Stomach smooth muscle (tissue), 2 donors: Measurements from ENCODE around the gene KDM5B.

Experiments
- H3K27ac ChIP-seq: one replicate; pipeline ENCODE4 v1.7.0; 2013; ENCODE audit warnings: mild to moderate bottlenecking, low read length, inconsistent platforms
- H3K27me3 ChIP-seq, 2 donors: one replicate each; pipeline ENCODE4 v1.7.0; 2013; ENCODE audit warnings: low read length in 2 of 2; ENCODE audit not compliant: insufficient read depth in 2 of 2, control insufficient read depth in 1 of 2
- H3K36me3 ChIP-seq, 2 donors: one replicate each; pipeline ENCODE4 v1.7.0; 2013; ENCODE audit warnings: low read length in 2 of 2; ENCODE audit not compliant: control insufficient read depth in 2 of 2, insufficient read depth in 2 of 2
- H3K4me1 ChIP-seq: one replicate; pipeline ENCODE4 v1.7.0; 2013; ENCODE audit warnings: low read length; ENCODE audit not compliant: control insufficient read depth, insufficient read depth
- H3K4me3 ChIP-seq, 2 donors: one replicate each; pipeline ENCODE4 v1.7.0; 2013; ENCODE audit warnings: low read length in 2 of 2
- H3K9ac ChIP-seq, 2 donors: one replicate each; pipeline ENCODE4 v1.7.0; 2013; ENCODE audit warnings: low read length in 2 of 2, mild to moderate bottlenecking in 1 of 2
- H3K9me3 ChIP-seq, 2 donors: one replicate each; pipeline ENCODE4 v1.7.0; 2013; ENCODE audit warnings: low read length in 2 of 2; ENCODE audit not compliant: control insufficient read depth in 2 of 2
- donor health status: healthy.
- donor health status: Pancreatic carcinoma.

KDM5B gene

DNA sequence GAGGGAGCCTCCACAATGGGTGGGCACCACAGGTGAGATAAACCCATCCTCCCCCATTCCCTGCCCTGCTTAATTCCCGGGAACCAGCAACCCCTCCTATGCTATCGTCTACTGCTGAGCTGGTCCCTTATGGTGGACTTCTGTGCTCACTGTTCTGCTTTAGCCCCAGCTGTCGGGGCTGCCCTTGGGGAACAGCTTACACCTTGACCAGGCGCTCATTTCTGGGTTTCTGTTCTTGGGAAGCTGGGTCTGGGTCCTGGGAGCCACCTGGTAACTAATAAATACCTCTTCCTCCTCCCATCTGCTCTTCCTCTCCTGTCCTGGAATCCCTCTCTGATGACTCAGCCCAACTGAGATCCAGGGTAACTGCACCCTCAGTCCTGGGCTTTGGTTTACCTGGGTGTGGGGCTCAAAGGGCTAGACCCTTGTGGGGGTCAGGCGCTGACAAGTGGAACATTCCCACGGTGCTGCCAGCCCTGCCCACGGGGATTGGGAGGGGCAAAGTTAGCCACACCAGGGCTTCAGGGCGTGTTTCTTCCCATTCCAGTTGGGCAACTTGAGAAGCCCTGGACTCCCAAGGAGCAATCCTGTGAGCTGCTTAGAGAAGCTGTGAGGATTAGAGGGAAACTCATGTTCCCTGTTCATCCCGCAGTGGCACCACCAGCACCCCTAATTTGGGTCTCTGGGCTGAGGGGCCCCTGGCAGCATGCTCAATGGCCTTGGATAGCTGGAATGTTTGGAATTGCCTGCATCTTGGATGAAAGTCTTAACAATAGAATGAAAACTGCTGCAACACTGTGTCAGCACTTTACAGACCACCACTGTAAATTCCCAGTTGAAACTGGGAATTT is 4.2 kb upstream of the KDM5B start:
- Histone ChIP-seq H3K4me1 (peaks cover 16% of the 10 kb centered on the region), H3K27ac (no peak overlapping the region), H3K9me3 (no peaks in the 10 kb centered on the region), H3K4me3 (no peak overlapping the region), H3K9ac (no peak overlapping the region), H3K36me3 (no peaks in the 10 kb centered on the region), H3K27me3 (no peaks in the 10 kb centered on the region)

- Histone ChIP-seq H3K9me3 (no peaks in the 10 kb centered on the region), H3K4me1 (peaks cover 19% of the 10 kb centered on the region), H3K36me3 (no peaks in the 10 kb centered on the region), H3K27ac (no peak overlapping the region), H3K4me3 (peak overlapping the region; percentile 70 to 88), H3K9ac (peak overlapping the region; percentile 52 to 66), H3K27me3 (no peaks in the 10 kb centered on the region)
These were observed 3.3 kb upstream of the KDM5B start for GRCh38 chr1:202811296-202812175.

GRCh38 chr1:202810615-202811295 is 2.5 kb upstream of the KDM5B start, which contains the start of gene PCAT6:
Gene PCAT6 (plus strand): TSS chr1:202810954.
- Histone ChIP-seq H3K4me3 (peak within 1 kb of the TSS; percentile 70 to 88), H3K27ac (peak within 1 kb of the TSS; percentile 77), H3K9me3 (no peaks in the 10 kb centered on the region), H3K36me3 (no peaks in the 10 kb centered on the region), H3K4me1 (peaks cover 19% of the 10 kb centered on the region), H3K27me3 (no peaks in the 10 kb centered on the region), H3K9ac (peak within 1 kb of the TSS; percentile 69 to 76)

- Histone ChIP-seq H3K9ac (peak overlapping the region; percentile 69 to 76), H3K9me3 (no peaks in the 10 kb centered on the region), H3K36me3 (no peaks in the 10 kb centered on the region), H3K4me3 (peak overlapping the region; percentile 70 to 88), H3K27me3 (no peaks in the 10 kb centered on the region), H3K4me1 (peaks cover 19% of the 10 kb centered on the region), H3K27ac (peak overlapping the region; percentile 77)
These were observed 2.0 kb upstream of the KDM5B start for GRCh38 chr1:202810193-202810614.

GRCh38 chr1:202809597-202810159 is 1.5 kb upstream of the KDM5B start:
- no peak overlapping the region for H3K9ac ChIP-seq
- H3K4me3 ChIP-seq, result peak overlapping the region in 1 of 2 donors; percentile 88
- H3K27me3 ChIP-seq, result no peaks in the 10 kb centered on the region
- peak overlapping the region; percentile 77 for H3K27ac ChIP-seq
- H3K4me1 ChIP-seq, result peaks cover 19% of the 10 kb centered on the region
- H3K36me3 ChIP-seq, result no peaks in the 10 kb centered on the region
- H3K9me3 ChIP-seq, result no peaks in the 10 kb centered on the region

- Histone ChIP-seq H3K27ac (peak overlapping the region; percentile 60), H3K4me1 (peaks cover 19% of the 10 kb centered on the region)
These were observed 733 bp downstream of the KDM5B start for GRCh38 chr1:202807451-202807925.

GRCh38 chr1:202806845-202807450 is 1.3 kb downstream of the KDM5B start:
- Histone ChIP-seq H3K27ac (peak overlapping the region; percentile 46), H3K4me3 (peak overlapping the region; percentile 81 to 90), H3K9ac (peak overlapping the region; percentile 78 to 79), H3K36me3 (no peaks in the 10 kb centered on the region), H3K27me3 (no peaks in the 10 kb centered on the region), H3K4me1 (peaks cover 19% of the 10 kb centered on the region), H3K9me3 (no peaks in the 10 kb centered on the region)

More at GRCh38 chr1:202807451-202807925, 733 bp downstream of the KDM5B start:
- Histone ChIP-seq H3K36me3 (no peaks in the 10 kb centered on the region), H3K4me3 (peak overlapping the region; percentile 85 to 90), H3K9ac (peak overlapping the region; percentile 71 to 78), H3K9me3 (no peaks in the 10 kb centered on the region), H3K27me3 (no peaks in the 10 kb centered on the region)

DNA sequence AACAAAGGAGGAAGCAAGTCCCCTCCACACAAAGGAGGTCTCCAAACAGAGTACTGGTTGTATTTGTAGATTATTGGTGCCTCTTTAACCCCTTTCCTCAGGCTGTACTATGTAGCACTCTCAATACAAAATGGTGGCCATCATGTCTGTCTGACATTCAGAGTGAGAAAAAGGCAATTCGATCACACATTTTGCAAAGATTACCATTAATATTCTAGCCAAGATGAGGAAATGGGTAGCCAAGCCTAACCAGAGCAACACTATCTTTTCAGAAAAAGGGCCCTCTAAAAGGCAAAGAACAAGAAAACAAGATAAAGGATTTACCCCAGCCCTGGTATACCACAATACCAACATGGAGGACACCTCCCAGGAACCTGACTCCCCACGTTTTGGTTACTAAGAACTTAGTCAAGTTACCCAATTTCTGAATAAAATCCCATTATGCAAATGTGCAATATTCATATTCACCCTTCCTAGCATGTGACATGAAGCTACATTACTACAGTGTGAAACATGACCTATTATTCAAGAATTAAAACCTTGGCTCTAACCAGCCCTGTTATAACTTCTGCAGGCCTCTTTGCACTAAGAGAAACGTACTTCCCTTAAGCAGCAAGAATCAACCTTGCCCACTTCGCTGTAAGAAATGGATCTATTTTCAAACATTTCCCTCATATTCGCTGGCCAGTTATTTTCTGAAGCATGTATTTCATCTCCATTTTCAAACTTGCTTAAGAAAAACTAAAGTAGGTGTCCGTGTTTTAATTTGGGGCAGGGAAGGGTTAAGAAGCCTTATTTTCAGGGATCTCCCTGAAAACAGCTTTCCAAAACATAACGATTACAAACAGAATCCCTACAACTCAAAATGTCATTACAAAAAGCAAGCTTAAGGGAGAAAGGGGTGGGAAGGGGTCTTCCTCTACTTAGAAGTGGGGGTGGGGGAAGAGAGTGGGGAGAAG is 2.1 kb downstream of the KDM5B start:
- H3K4me1 ChIP-seq, result peaks cover 14% of the 10 kb centered on the region
- H3K27me3 ChIP-seq, result no peaks in the 10 kb centered on the region
- H3K9ac ChIP-seq, result peak overlapping the region; percentile 78 to 79
- H3K36me3 ChIP-seq, result no peaks in the 10 kb centered on the region
- peak overlapping the region; percentile 46 for H3K27ac ChIP-seq
- peak overlapping the region; percentile 81 to 90 for H3K4me3 ChIP-seq
- no peaks in the 10 kb centered on the region for H3K9me3 ChIP-seq

DNA sequence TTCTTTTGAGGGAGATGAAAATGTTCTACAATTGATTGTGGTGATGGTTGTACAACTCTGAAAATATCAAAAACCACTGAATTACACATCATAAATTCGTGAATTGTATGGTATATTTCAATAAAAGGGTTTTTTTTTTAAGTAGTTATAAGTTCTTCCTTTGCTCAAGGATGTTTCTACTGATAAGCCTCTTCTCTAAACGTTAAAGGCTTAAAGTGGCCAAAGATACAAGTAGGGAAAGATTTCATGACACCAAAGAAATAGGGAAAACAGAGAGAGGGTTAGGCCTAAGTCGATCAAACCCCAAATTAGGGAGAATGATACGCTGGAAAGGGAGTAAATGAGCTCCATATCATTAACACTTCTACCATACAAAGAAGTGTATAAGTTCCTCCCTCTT is 4.1 kb downstream of the KDM5B start:
- Histone ChIP-seq H3K4me1 (peaks cover 4% of the 10 kb centered on the region), H3K27me3 (no peaks in the 10 kb centered on the region), H3K4me3 (no peak overlapping the region), H3K27ac (no peak overlapping the region), H3K9ac (no peak overlapping the region), H3K9me3 (no peaks in the 10 kb centered on the region), H3K36me3 (no peaks in the 10 kb centered on the region)
